WI38 (cell line): ENCODE data around the gene HEYL.
A peak's percentile ranks its signal among the peaks of the same experiment; 100 is the strongest.

ENCODE experiments used
- H3K4me3 ChIP-seq: 2 replicates; pipeline ENCODE4 v1.5.1; 2011; ENCODE audit warnings: low read depth, mild to moderate bottlenecking, control low read depth, low read length
- CTCF ChIP-seq: IDR thresholded peaks from 2 replicates; pipeline ENCODE4 v1.5.1; 2012; ENCODE audit warnings: low read depth, mild to moderate bottlenecking, control low read depth, low read length

HEYL gene

DNA sequence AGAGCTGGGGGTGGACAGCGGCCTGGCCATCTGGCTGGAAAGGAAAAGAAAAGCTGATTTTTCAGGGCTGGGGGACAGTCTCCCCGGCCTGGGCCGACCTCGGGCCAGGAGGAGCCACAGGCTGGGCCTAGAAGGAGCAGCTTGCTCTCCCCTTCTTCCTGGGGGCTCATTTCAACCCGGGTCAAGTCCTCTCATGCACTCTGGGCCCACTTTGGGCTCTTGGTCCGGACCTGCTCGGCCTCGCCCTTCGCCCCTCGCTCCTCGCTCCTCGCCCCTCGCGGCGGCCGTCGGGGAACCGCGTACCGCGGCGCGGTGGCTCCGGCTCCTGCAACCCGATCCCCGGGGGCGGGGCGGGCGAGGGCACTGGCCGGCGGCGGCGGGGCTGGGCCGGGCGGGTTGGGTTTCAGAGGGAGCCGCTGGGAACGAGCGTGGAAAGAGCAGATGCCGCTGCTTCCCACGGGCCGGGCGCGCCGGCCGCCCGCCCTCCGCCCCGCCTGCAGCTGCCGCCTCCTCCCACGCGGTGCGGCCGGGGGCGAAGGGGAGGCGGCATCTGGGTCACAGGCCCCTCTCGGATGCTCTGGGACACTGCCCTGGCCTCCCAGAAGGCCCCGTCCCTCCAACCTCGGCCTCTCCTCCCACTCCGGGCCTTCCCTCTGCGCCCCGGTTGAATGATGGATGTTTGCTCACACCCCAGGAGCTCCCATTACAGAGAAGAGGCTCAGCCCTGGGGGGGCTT lies 6.6 kb downstream of the HEYL start:
- peak overlapping the region; percentile 39 for H3K4me3 ChIP-seq
- no peak for TF ChIP-seq CTCF

DNA sequence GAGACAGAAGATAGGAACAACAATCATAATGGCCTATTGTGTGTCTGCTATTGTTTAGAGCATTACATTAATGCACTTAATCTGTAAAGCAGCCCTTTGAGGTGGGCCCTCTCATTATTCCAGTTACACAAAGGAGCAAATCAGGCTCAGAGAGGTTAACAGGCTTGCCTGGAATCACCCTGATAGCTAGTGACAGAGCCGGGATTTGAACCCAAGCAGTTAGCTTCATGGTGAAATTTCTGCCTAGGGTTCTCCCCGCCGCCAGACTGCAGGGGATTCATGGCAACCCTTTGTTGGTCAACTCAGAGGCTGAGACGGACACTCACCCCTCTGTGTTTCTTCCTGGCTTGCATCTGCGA lies 7.1 kb downstream of the HEYL start:
- TF ChIP-seq CTCF, result no peak
- no peak overlapping the region for H3K4me3 ChIP-seq

- H3K4me3 ChIP-seq, result no peak overlapping the region
- no peak for TF ChIP-seq CTCF
Observed at GRCh38 chr1:39631361-39632322, 7.8 kb downstream of the HEYL start.

- H3K4me3 ChIP-seq, result no peak overlapping the region
- no peak for TF ChIP-seq CTCF
Observed at GRCh38 chr1:39628807-39629350, 10.6 kb downstream of the HEYL start.

DNA sequence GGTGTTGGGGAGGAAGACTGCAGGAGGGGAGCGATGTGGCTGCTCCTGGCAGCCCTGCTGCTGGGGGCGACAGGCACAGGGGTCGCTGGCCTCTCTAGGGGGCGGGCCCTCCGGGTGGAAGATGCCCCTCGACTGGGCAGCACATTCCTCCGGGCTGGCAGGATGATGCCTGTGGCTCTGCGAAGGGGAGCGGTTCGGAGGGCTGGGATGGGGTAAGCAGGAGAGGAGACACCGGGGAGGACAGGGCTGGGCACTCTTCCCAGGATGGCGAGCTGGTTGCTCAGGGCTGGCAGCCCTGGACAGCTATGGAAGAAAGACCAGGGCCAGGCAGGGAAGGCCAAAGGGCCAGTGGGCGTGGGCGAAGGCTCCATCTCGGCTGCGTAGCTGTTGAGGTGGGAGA lies 12.8 kb downstream of the HEYL start:
- no peak for TF ChIP-seq CTCF
- no peak overlapping the region for H3K4me3 ChIP-seq

DNA sequence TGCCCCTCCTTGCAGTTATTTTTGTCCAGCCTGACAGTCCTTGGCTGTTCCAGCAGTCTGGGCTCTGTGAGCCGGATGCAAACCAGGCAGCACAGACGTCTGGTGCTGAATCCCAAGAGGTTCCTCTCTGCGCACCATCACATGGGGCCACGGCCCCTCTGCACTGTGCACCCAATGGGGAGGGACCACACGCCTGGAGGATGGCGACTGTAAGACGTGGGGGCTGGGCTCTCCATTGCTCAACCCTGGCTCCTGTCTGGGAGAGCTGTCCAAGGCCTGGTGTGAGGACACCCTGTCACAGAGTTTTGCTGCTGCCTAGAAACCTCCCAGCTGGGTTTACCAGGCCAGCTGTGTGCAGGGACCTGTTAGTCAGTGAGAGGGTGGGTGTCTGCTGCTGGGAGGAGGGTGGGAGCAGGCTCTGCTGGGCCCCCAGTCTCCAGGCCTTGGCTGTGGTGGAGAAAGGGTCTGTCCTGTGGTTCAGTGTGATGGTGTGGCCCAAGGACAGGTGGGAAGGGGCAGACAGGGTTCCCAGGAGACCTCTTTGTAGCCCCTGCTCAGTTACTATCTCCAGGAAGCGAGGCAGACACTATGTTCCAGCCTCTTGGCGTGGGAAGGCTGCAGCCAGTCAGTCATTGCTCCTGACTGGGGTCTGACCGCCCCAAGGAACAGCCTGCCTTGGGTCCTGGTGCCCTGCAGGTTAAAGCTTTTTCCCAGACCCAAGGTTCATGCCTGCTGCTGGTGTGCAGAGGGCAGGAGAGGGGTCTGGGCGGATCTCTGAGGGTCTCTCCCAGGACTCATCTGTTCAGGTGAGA lies 13.8 kb downstream of the HEYL start:
- no peak overlapping the region for H3K4me3 ChIP-seq
- TF ChIP-seq CTCF, result no peak
